Fibroblast of skin of back (primary cell): Measurements from ENCODE around the gene ERRFI1.

Source experiments
- DNase-seq: peaks from one replicate; pipeline ENCODE4 v3.0.0-alpha.2; 2013

Gene ERRFI1

DNA sequence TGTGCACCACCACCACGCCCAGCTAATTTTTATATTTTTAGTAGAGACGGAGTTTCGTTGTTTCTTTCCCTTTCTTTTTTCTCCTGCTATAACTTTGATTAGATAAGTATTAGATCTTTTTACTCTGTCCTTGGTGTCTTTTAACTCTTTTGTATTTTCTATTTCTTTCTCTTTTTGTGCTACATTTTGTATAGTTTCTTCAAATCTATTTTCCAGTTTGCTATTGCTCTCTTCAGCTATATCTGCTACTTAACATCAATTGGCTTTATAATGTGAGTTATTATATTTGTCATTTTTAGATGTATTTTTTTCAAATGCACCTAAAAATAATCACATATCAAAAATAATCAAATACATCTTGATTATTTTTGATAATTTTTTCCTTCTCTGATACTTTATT lies 16.0 kb upstream of the ERRFI1 start:
- no peak for DNase-seq

DNA sequence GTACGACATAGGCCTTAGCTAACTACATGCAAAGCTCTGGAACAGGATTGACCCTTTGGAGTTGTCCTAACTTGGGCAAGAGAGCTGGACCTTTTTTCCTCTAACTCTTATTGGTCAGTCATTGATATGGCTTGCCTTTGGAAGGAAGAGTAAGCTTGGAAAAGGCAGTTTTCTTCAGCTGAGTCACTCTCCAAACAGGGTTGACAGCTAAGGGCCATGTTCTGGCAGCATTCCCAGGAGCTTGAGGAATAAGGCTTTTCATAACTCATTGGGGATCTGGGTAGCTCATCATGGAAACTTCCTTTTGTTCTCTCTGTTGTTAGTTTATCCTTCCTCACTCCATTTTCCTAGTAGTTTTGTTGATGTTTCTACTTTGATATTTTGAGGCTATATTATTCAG lies 14.5 kb upstream of the ERRFI1 start:
- DNase-seq: peak; percentile 100

DNA sequence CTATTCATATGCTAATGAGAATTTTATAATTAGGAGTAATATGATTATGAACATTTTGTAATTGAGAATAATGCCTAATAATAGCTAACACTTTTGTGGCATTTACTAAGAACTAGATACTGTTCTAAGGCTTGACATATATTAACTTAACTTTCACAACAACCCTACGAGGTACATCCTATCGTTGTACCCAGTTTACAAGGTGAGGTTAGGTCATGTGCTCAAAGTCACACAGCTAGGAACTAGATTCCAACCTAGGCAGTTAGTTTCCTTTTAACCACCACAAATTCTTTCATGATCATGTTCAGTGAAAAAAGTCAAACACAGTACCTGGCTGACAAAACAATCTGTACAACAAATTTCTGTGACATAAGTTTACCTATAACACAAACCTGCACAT lies 13.0 kb upstream of the ERRFI1 start:
- no peak for DNase-seq

DNA sequence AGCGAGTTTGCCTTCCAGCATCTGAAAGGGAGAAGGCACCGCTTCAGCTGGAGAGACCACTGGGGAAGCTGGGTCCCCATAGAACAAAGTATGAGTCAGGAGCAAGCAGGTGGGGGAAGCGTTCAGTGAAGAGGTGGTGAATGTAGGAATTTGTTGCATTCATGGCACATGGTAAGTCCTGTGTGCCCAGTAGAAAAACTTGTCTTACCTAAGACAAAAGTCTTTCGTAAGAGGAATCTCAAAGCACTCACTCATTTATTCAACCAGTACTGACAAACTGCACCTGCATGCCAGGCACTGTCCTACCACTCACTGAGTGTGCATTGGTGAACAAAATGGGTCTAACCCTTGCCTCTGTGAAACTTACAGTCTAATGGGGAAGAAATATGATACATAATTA lies 9.2 kb upstream of the ERRFI1 start:
- no peak for DNase-seq

DNA sequence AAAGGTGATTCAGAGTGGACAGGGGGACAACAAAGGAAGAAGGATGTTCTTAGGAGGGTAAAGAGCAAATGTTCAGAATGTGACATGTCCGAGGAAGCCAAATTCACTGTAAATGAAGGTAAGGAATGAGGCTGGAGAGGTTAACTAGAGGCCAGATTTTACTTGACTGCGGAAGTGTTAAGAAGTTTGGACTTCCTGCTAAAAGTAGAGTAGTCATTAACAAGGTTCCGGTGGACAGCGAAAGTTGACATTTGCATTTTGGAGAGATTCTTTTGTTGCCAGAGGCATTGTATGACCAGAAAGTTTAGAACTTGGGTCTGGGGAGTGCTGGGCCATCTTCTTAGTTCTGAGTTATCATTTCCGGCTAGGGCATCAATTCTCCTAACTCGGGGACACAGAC lies 7.2 kb upstream of the ERRFI1 start:
- no peak for DNase-seq

DNA sequence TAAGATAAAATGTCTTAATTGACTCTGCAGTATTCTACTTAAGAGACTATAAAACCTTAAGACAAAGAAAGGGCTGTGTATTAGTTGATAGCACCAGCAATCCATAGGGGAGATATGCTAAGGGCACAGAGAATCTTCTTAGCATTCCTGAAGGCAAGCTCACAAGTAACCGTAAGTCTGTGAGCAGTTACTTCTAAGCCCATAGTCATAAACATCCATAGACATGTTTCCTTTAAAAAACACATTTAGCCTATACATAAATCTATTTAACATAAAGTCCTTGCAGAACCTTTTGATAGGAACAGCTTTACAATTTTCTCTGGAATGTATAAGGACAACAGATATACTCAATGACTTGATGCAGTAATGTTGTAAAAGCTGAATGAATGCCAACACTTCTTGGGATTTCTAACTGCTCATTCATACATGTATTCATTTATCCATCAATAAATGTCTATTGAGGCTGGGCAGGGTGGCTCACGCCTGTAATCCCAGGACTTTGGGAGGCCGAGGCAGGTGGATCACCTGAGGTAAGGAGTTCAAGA lies 6.3 kb upstream of the ERRFI1 start:
- peak; percentile 65 for DNase-seq

DNA sequence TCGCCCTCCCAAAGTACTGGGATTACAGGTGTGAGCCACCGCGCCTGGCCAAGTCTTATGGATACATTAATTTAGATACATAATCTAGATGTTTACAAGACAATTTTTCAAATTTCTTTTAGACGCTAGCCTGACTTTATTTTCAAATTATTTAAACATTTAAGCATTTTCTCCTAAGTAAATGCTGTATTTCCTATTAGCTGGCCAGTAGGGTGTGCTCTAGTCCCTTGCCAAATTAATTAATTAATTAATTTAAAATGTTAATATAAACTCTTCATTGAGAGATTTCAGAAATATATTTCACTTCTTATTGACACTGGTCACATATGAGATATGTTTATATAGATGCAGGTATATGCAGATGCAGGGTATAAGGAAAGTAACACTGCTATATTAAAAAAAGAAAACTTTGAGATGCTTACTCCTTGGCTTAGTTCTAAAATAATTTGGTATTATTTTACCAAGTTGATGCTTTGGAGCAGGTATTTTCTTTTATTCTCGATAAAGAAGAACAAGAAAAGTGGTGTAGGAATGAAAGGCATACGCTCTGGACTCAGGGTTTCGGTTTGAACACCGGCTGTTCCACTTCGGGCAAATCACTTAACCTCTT lies 5.2 kb upstream of the ERRFI1 start:
- DNase-seq: peak; percentile 63

DNA sequence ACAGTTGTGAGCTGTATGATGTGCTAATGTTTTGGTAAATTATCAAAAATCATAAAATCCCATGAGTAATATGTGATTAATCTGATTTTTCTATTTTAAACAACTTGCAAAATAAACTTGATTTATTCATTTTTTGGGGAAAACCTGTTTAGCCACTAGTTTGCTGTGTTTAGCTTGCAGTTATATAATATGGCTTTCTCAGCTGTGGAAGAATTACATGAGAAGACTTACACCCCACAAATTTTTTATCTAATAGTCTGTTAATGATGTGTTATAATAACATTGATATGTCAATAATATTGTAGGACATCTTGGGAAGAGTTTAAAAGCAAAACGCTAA lies 2.4 kb upstream of the ERRFI1 start:
- DNase-seq: no peak

DNA sequence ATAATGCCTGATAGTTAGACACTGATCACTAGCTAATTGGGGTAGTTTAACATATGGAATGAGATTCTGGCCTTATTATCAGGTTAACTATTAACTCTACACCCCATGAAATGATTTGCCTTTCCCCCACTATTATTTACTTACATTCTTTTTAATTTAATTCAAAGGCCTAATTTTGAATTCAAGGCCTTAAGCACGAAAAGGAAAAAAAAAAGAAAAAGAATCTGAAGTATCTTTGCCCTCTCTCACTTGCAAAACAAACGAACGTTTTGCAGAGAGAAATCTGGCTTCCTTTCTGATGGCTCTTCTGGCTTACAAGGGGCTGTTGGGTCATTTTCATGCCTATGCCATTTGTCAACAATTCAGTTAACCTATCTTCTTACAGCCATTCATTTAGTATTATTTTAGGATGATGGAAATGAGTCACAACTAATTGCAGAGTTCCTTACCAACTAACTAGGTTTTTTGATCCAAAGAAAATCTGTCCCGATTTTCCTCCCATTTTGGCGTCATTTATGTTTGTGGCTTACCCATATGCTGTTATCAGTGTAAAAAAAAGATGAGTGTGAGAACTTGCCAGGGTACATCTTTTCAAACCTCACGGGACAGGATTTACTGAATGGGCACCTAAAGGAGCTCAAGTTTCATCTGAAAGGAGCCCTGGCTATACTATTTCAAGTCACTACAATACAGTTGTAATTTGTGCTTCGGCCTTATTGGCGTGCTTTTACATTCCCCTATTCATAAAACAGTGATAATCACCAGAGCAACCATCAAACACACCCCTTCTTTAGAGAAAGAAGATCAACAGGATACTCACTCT lies 1.9 kb upstream of the ERRFI1 start:
- peak; percentile 95 for DNase-seq

DNA sequence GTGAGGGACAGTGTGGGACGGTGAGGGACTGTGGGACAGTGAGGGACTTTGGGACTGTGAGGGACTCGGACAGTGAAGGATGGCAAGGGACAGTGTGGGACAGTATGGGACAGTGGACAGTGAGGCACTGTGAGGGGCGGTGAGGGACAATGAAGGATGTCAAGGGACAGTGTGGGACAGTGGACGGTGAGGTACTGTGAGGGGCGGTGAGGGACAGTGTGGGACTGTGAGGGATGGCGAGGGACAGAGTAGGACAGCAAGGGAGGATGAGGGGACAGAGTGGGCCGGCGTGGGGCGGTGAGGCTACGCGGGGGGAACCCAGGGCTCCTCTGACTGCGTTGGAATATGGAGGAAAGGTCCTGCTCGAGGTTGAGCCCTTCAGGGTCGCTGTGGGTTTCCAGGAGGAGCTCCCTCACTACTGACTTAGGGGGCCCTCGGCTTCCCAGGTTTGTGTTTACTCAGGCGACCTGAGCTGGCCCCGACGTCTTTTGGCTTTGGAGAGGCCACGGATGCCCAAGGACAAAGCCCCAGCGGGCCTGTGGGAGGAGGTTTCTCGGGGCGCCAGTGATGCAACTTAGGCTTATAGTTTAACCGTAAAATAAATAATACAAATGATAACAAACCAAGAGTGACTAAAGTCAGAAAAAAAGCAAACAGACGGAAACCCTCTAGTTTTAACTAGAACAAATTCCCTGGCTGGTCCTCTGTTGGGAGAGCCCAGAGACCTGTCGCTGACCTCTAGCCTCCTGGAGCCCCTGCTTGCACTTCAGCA lies 1.1 kb upstream of the ERRFI1 start:
- peak; percentile 73 for DNase-seq

DNA sequence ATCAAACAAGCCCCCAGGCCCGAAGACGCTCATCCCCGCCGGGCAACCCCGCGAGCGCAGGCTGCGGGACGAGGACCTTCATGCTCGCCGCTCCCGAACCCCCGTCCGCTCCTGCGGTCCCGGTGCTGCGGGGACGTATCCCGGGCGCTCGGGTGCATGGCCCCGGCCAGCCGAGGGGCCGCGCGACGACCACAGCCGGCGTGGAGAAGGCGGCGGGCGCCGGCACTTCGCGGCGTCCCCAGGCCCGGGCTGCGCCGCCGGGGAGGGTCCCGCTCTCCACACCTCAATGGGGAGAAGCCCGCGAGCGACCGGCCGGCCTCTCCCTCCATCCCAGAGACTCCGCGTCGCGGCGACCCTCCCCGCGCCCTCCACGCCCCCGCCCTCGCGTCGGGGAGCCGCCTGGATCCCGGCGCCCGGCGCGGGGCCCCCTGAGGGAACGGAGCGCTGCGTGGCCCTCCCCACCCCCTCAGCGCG lies 401 bp downstream of the ERRFI1 start:
- no peak for DNase-seq

DNA sequence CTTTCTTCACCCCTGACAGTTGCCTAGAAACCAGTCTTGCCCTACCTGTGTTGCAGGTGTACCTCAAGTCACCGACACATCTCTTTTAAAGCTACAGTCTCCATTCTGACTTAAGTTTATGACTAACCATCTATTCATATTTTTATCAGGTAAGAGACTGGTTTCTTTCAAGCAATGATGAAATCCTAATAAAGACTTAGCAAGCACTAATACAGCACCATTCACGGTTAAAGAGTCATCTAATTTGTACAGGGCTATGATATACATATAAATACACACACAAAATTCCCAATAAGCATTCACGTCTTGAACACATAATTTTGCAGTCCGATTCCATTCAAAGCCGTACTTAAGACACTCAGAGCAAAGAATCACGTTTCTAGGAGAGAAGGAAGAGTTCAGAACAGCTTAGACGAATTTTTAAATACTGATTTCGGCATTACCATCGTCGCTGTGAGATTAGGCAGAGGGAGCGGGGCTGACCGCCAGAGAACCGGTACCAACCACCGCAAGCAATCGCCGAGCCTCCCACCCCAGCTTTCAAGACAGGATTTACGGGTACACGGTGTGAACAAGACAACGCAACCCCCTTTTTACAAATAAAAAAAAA lies 943 bp downstream of the ERRFI1 start:
- DNase-seq: no peak

DNA sequence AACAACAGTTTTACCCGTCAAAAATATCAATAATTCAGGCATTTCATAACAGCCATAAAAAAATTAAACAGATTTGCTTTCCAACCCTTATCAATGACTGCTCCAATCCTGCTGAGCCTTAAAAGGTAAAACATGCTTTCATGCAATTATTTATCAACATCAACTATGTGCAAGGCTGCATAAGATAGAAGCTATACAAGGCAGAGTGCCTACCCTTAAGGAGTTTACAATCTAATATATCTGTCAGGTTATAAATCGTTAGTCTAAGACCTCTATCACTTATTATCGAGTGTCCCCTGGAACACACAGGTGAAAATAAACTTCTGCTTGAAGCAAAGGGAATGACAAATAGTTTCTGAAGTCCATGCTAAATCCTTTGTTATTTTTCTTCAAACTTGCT lies 1.8 kb downstream of the ERRFI1 start:
- no peak for DNase-seq

DNA sequence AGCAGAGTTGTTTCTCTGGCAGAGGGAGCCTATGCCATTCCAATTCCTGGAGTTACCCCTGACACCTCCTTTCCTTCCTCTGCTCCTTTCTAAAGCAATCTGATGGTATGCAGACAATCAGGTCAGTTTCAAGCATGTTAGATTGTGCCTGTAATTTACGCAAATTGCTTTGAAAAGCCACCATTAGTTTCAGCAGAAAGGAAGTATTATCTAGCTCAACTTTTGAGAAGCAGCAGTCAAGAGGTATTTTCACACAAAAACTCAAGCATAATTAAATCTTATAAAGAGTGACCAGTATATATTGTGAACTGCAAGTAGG lies 2.2 kb downstream of the ERRFI1 start:
- DNase-seq: no peak

DNA sequence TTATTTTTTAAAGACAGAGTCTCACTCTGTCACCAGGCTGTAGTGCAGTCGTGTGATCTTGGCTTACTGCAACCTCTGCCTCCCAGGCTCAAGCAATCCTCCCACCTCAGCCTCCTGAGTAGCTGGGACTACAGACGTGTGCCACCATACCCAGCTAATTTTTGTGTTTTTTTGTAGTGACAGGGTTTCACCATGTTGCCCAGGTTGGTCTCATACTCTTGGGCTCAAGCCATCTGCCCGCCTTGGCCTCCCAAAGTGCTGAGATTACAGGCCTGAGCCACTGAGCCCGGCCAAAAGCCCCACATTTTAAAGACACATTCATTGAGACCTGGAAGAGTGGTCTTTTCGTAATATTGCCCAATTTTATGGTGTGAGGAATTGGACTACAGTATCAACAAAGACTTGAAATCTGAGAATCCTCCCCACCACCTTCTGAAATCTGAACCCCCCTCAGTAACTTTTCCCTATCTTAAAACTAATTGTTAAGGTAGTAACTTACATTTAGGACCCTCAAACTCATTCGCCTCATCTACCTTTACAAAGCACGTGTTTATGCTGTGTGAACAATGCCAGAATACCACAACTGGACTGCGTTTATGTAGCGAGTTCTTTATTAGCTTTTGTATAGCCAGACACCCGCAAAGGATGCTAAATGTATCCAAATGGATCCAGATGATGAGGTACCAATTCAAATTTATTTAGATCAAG lies 2.7 kb downstream of the ERRFI1 start:
- DNase-seq: no peak

DNA sequence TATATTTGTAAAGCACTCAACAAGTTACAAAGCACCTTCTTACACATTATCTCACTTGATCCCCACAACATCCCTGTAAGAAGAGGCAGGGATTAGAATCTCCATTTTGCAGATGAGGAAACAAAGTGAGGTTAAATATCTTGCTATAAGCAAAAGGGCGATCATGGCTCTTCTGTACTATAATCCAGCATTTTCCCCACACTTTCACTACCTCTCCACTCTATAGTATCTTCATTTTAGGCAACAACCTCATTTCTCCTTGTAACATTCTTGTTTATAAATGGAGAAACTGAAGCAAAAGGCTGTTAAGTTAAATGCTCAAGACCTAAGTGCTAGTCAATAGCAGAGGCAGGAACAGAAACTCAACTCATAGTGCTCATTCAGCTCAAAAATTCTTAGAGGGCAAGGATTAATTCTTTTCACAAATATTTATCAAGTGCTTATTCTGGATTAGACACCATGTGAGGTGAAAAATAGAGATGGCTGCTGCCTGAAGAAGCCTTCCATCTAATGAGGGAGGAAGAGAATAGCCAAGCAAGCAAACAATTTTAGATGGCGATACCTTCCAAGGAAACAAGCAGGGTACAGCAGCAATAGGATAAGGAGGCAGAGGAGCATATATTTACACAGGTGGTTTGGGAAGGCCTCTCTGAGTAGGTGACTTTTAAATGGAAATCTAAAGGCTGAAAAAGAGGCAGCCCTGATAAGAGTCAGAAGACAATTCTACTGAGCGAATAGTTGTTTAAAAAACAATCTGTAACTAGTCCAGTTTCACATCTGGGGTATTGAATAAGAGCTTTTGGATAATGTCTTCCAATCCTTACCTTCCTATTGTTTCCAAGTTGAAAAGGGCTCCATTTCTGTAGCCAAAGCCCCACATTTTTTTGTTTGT lies 3.5 kb downstream of the ERRFI1 start:
- DNase-seq: no peak

DNA sequence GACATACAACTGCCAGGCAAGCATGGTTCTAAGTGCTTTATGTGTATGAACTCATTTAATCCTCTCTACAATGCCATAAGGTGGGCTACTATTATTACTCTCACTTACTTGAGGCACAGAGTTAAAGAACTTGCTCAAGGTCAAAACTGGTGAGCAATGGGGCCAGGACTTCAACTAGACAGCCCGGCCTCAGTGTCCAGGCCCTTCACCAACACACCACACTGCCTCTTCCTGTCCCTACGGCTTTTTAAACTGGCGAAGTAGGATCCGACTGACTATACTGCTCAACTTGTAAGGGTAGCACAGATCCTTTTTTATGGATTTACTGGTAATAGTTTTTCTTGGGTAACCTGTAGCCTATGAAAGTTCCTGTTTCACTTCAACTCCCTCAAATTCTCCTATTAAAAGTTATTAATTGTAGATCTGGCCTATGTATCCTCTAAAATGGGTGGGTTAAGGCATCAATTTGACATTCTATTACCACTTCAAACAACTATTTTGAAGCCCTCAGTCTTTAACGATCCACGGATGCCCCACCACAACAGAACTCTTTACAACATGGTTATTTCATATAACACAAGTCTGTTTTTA lies 4.3 kb downstream of the ERRFI1 start:
- DNase-seq: no peak

DNA sequence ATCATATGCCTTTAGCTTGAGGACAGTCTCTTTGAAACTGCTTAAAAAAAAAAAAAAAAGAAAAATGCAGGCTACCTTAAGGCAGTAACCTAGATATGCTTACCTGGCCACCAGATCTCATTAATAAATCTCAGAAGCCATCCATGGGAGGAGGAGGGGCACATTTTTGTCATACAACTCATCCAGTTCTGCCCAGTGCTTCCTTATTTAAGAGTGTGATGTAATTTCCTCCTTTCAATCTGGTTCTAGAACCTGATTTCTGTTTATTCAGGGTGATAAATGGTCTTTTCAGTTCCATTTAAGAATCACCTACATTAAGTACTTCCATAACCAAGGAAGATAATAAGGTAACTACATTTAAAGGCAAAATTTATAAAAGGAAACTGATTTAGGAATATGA lies 6.1 kb downstream of the ERRFI1 start:
- DNase-seq: peak; percentile 73

DNA sequence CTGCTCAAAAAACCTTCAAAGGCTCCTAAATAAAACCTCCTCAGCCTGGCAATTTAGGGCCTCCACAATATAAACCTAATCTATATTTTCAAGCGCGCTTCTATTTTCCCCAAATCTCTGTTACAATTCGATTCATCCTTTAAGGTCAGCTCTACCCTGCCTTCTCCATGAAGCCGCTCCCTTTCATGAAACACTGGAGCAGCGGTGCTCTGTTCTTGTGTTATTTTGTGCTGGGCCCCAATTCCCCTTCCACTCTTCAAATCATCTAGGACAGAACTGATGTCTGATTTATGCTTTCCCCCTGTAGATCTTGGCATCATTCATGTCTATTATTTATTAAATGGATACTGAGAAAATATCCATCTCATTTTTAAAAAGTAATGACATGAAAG lies 6.9 kb downstream of the ERRFI1 start:
- no peak for DNase-seq

DNA sequence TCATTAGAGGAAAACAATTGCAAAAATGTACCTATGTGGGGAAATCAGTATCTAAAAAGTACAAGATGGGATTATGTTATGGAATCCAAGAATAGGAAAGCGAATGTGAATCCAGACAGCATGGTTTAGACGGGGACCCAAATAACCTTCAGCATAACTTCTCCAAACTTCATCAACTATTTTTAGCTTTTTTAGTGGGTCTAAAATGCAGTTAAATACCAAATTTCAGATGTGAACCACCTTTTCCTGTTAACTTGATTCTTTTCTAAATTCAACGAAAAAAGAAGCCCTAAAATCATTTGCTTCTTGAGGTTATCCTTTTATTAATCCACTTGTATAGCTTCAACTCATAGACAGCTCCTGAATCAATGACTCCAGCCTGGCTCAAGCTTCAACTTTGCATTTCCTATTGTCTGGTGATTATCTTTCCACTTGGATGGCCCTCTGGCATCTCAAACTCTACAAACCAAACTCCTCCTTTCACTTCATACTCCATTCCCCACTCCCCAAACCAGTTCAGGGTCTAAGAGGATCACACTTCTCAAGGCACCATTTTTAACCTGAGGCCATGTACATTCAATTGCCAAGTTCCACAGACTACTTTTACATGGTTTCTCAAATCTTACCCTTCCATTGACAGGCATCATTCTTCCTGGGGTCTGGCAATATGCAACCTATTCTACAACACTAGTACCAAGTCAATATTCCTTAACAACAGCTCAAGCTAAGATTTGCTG lies 7.4 kb downstream of the ERRFI1 start:
- no peak for DNase-seq
